ENCODE measurements around the gene TCF7L2.

Gene TCF7L2

DNA sequence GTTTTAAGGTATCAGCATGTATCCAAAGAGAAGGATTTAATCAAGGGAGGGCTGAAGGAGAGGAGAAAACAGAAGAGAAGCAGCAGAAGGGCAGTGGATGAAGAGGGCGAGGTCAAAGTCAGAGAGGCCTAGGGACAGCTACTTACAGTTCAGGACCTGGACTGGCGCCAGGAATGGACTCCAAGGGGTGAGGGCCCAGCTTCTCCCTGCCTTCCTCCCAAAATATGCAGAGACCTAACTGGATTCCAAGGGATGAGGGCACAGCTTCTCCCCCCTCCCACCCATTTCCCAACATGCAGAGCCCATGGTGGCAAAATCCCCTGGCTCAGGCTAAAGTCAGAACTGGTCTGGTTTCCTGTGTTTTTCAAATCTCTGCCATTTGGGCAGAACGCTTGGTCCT is 3.4 kb upstream of the TCF7L2 start:
- DNase-seq (ENCODE audit: low read depth in 2 of 2): no peak

DNA sequence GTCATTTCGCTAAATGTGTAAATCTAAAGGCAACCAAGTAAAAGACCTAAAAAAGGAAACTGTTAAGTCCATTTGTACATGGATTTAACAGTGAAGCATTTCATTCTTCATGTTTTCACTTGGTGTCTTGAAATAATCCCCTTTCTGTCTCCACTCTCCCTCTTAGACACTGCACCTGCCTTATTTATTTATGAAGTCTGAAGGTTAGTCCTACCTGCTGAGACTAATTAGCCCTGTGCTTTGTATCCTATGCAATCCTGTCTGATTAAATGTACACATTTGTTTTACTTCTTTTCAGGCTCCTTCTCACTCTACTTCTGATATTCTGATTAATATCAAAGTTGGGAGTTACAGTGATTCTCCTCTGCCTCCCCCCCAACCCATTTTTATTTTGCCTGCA is 1.9 kb upstream of the TCF7L2 start:
- DNase-seq (ENCODE audit: low read depth in 2 of 2): no peak

DNA sequence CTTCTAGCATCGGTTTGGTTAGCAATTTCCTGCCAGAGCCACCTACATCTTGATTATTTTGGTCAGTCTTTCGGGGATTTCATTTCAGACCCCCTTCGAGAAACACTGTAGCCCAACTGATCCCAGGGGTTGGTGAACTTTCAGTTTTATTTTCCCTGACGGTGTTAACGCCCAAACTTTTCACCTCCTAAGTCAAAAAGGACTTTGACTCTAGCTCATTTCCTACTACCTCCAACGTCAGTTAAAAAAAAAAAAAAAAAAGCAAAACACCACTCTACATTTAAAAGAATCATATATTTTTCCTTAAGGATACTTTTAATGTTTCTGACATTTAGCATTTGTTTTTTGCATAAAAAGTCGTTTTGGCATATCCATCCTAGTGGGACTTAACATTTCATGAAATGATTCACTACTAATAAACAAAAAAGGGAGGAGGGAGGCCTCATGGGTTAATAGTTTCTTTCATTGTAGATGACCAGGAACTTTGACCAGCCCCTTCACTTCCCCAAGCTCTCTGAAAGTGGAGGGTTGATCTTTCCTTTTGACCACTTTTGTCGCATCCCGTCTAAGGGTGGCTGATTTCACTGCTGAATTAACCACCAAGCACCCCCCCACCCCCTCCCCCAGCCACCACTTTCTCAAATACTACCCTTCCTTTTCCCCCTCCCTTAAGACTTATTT is 764 bp upstream of the TCF7L2 start:
- DNase-seq (ENCODE audit: low read depth in 2 of 2): no peak

DNA sequence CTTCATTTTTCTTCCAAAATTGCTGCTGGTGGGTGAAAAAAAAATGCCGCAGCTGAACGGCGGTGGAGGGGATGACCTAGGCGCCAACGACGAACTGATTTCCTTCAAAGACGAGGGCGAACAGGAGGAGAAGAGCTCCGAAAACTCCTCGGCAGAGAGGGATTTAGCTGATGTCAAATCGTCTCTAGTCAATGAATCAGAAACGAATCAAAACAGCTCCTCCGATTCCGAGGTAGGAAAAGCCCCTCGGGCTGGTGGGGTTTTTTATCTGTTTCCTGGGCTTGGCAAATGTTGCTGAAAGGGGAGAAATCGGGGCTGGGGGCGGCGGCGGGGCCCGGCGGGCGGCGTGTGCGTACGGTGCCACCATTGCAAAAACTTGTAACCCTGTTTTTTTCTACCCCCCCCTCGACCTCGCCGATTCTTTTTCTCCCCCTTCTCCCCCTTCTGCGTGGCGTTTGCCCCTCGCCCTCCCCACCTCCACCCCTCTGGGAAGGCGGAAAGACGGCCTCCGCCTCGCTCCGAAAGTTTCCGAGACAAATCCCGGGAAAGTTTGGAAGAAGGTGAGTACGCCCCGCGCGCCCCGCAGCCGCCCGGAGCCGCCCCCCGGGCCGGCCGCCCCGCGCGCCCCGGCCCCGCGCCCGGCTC is 789 bp downstream of the TCF7L2 start:
- no peak for DNase-seq (ENCODE audit: low read depth in 2 of 2)

DNA sequence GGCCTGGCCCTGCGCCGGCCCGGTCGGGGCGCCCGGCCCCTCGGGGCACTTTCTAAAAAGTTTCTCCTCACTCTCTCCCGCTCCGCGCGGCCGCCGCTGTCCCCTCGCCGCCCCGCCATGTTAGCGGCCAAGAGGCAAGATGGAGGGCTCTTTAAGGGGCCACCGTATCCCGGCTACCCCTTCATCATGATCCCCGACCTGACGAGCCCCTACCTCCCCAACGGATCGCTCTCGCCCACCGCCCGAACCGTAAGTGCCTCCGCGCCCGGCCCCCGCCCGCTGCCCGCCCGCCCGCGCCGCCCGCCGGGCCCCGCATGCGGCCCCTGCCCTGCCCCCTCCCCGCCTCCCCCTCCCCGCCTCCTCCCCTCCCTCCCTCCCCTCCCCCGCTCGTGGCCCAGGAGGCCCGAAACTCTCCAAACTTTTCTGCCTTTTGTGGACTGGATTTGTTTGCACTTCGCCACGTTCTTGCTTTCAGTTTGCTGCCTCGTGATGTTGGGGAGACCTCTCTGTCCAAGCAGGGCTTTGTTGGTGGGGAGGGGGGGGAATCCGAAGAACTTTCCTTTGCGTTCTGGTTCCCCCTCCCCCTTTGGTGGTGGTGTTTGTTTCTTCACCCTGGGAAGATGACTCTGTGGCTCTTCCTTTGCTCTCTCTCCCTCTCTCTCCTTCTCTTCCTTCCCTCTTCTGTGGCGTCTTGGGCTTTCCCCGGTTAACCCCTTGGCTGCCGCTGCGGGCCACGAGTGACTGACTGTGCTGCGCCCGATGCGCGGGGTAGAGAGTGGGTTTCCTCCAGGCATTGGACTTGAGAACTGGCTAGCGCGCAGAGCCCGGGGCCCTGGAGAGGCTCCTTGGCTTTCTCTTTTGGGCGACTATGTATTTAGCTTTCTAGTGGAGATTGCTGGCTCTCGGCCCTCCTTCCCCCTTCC is 1.6 kb downstream of the TCF7L2 start:
- DNase-seq (ENCODE audit: low read depth in 2 of 2): peak in 1 of 2 donors; percentile 14

DNA sequence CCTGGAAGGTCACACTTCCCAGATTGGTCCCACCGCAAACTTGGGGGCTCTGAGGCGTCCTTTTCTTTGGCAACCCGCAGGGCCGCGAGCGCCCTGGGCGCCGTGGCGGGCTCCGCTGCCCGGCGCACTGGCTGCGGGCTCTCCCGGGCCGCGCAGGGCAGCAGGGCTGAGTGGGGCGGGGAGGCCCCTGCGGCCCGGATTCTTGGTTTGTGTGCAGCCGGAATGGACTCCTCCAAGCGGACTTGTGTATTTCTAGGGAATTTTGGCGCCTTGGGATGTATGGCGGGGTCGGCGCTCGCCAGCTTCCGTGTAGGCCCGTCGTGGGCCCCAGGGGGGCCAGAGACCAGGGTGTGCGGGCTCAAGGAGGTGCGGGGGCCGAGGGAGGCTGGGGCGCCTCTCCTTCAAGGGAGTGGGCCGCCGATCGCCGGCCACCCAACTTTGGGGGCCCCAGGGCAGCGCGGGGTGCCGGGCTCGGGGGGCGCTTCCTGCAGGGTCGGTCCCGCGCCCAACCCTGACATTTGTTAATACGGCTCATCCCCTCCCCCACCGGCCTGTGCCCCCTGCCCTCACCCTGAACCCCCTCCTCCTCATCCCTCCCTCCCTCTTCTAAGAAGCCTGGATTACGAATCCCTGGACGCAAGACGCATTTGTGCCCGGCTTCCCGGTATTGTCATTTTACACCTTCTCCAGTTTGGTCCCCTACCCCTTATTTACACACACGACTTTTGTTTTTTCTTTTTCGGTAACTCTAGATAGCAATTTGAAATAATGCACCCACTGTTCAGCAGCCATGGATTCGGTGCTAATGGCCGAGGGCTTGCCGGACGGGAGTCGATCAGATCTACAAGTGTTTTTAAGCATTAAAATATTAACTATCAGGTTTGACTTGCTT is 2.5 kb downstream of the TCF7L2 start:
- DNase-seq (ENCODE audit: low read depth in 2 of 2): no peak

DNA sequence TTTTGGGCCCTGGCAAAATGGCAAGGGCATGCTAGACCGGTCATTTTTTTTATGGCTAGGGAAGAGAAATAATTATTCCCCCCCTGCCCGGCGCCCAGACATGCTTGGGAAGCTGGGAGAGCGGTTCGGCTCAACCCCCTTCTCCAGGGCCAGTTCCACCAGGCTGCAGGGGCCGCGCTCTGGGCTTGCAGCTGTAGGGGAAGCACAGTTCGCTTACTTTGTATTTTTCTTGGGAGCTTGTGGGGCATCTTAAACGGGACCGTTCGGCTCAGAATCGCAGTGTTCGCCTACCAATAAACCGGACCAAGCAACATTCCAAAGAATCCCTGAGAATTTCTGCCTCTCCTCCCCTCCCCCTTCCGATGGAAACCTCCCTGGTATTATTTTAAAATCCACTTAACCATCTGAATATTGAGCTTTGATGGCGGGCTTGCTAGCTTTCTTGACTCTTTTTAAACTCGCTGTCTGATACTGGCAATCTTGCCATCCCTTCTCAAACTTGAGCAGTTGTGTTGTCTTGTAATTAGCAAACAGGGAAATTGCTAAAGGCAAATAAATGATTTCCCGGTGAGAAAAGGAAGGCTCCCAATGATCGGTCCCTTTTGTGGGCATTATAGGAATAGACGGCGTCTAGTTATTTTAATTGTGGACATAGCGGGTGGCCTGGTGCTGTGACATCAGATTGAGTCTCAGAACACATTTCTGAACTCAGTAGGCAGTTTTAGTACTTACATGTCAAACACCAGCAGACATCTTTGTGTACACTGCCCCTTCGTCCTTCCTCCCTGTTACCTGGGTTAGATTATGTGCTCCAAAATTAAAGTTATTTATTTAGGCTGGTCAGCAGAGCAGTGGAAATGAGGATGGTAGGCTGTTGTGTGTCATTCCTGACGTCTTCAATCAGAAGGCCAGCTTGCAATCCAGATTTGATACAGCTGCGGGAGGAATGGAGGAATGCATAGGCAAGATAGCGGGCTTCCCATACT is 3.4 kb downstream of the TCF7L2 start:
- DNase-seq (ENCODE audit: low read depth in 2 of 2): no peak

DNA sequence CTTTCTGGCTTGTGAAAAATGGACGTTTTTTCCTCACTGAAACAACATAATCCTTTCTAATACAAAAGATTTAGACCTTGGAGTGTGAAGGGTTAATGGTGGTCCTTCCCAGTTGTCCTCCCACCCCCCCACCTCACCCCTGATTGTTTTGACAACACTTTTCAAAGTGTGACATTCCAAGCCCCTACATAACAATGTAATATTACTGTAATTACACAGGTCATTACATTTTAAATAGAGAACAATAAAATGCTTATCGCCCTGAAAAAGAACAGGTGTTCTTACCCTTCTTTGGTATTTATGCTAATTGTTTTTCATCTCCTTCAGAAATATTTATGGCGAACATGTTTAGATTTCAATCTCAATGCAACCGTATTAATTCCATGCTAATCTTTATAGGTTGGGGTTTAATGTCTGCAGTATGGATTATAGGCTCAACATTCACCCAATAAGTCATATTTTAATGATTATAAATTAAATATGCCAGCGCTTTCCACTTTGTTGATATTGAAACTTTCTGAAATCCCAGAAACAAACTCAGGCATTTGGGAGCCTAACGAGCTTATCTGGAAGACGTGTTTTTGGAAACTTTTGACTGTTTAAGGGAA is 5.0 kb downstream of the TCF7L2 start:
- DNase-seq (ENCODE audit: low read depth in 2 of 2): no peak

DNA sequence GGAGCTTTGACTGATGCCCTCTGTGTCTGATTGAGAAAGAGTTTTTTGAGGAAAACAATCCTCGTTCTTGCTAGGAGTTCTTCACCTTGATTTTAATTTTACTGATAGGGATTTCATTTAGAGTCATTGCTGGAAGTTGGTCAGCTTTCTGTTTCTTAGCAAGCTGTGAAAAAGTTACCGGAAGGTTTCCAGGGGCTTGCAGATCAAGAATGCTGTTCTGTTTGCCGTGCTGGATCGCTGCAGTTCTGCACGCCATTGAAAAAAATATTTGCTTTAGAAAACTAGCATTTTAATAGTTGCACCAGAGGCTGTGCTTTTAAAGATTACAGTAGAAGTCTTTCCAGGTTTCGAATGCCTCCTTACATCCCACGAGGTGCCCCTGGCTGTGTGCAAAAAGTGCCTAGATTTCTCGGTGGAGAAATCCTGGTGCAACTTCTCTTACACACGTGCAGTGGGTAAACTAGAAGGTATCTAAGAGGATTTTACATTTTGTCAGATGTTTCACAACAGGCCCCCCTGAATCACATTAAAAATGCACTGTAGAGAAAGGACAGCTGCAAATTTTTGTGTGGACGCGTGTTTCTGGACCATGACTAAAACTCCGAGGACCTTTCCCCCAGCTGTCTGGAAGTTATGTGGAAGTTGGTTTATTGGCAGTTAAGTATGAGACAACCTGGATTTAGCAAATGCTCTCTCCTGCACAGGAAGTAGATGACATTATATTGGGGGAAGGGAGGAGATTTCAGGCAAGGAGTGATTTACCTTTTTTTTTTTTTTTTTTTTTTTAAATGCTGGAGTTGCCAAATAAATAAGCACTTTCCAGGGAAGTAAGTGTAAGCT is 5.8 kb downstream of the TCF7L2 start:
- DNase-seq (ENCODE audit: low read depth in 2 of 2): no peak

DNA sequence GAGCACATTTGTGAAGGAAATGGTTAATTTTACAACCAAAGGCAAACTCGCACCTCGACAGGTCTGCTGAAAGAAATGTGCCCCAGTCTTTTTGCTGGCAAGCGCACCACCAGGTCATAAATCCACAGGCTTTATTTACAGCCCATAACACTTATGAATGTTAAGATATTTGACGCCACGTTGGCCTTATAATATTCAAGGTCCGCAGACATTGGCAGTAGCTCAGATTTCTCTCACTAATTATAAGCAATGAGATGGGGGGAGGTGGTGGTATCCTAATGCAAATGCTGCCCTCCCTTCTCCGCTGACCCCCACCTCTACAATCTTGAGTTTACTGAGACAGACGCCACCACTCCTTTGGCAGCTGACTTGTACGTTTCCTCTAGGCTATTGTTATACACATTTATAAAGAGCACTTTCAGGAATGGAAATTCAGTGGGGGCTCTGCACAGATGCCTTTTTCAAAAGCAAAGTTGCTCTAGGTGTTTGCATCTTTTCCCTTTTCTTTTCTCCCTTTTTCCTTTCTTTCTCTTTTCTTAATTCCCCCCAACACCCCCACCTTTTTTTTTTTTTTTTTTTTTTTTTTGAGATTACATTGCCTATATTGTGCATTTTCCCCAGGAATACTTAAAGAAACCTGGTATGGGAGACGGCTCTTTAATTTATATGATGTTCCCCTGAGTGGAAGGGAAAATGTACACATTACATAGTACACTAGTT is 6.7 kb downstream of the TCF7L2 start:
- DNase-seq (ENCODE audit: low read depth in 2 of 2): no peak

DNA sequence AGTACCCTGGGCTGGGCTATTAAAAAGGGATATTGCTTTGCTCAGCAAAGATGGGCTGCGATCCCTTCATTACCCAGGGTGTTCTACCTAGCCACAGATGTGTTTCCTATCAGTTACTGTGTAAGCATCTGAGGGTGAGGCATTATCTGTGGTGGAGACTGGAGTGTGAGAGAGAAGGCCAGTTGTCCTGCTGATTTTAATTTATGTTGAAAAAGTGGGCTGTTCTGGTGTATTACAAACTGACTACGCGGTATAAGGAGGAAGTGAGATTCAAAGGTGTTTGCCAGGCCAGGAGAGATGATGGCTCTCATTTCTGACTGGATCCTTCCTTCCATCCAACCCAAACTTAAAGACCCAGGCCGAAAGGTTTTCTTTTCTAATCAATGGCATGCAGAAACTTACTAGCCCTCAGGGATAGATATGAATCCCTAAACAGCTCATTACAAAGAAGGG is 7.6 kb downstream of the TCF7L2 start:
- DNase-seq (ENCODE audit: low read depth in 2 of 2): no peak

DNA sequence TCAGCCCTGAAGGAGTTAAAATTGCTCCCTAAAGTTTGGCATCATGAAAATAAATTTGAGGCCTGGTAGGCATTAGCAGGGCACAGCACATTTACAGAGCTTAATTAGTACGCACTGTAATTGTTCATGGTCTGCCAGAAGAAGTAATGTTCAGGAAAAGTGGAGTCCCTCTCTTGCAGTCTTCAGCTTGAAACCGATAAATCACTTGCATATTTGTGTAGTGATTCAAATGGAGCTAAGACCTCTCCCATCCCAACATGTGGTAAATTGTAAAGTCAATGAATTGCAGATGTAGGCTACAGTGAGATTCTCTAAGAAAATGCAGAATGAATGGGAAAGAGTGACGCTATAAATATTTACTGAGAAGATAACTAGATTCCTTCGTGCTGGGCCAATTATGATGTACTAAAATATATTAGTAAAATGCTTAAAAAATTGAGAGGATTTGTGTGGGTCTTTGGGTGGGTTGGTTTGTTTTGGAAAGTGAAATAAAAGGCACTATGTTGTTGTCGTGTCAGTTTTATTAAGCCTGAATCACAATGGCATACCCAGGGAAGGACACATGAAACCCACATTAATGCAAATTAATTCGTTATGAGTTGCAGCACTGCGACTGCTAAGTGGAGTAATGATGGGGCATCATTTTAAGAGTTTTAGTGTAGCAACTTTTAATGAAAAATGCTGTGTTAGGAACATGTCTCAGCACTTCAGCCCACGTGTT is 8.4 kb downstream of the TCF7L2 start:
- no peak for DNase-seq (ENCODE audit: low read depth in 2 of 2)

DNA sequence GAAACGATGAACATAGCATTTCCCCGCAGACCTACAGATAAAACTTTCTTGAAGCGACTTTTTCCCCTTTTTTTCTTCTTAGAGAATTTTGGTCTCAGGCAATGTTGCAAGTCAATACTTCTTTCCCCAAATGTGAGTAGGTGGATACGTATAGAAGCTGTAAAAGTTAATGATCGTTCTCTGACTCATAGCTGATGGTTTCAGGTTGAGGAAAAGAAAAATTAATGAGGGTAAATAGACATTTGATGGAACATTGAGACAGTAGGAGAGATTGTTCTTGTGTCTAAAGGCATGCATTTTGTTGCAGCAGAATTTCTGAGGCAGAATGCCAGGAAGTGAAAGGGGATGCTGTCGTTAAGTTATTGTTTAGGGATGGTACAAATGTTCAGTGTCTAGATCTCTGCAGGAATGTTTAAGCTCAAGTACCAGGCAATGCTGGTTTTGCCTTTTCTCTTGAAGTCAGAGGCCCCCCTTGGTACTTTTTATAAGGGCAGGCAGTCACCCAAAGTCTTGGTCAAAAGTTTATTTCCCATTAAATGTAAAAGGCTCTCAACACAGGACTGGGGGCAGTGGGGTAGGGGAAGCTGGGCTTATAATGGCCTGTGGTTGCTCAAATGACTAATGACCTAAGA is 9.3 kb downstream of the TCF7L2 start:
- no peak for DNase-seq (ENCODE audit: low read depth in 2 of 2)

DNA sequence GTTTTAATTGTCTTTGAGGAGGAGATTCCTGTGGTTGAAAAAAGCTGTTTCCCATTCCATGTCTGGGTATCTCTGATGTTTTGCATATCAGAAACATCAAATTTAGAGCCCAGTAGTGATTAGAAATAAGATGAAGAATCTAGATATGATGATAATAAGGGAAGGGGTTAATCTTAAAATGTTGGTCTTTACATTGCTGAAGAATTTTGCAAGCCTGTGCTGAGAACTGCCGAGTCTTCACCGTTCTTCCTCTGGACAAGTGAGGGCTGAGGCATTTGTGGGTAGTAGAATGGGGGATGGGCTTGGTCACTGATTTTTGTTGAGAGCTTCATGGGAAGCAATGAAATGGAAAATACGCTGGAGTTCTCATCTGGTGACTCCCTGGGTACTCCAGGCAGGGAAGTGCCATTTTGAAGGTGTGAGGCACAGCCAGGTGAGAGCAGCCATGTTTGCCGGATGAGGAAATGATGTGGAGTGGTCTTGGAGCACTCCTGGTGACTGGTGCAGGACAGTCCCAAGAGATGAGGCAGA is 10.2 kb downstream of the TCF7L2 start:
- no peak for DNase-seq (ENCODE audit: low read depth in 2 of 2)

DNA sequence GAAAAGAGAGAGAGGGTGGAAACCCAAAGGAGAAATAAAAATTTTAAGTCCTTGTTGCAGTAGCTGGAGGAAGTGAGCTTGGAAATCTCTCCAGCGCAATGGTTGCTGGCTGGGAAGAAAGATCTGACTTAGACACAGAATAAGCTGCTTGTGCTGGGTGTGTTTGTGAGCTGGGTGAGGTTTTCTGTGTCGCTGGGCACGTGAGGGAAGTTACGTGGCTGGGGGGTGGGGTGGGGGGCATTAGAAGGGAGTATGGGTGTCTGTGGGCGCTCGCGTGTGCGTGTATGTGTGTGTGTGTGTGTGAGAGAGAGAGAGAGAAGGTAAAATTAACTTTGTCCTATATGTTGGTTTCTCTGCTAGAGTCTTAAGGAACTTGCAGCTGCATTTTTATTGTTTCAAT is 11.6 kb downstream of the TCF7L2 start:
- no peak for DNase-seq (ENCODE audit: low read depth in 2 of 2)

DNA sequence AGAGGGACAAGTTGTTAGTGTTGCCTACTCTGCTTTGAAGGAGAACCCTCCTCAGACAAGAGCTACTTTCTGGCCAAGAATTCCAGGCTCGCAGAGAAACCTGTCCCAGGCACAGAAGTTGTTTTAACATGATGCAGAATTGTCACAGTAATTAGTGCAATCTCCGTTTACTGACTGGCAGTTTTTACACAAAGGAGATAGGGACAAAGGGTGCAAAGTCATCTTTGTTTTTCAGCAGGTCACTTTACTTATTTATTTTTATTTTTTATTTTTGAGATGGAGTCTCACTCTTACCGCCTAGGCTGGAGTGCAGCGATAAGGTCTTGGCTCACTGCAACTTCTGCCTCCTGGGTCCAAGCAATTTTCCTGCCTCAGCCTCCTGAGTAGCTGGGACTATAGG is 12.3 kb downstream of the TCF7L2 start:
- DNase-seq (ENCODE audit: low read depth in 2 of 2): no peak

DNA sequence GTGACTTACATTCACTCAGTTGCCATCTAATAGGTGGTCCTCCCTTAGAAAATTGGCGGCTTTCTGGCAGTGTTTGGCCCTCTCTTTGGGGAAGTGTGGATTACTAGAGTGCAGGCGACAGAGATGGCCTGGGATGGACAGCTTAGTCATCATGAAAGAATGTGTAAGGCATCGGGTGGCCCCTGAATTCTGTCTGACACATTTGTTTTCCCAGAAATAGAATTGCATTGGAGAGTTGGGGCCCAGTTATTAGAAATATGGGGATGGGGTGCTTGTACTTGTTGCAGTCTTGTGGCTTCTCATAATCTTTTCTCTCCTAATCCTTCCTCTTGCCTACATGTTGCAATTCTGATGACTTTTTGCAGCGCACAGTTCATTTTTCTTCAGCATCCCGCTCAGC is 13.8 kb downstream of the TCF7L2 start:
- DNase-seq (ENCODE audit: low read depth in 2 of 2): no peak
